HepG2 (cell line): ENCODE results near the gene MAN1A1. TPM values are rescaled to one million over a fixed set of nuclear protein-coding genes. Genes with fewer than 3 reads are reported as not detected.

Experiments used
- CHD2 ChIP-seq: IDR thresholded peaks from 2 replicates; pipeline ENCODE4 v1.6.1; 2011; ENCODE audit warnings: low read depth, low read length, improper control_type of control experiment
- FLYWCH1 ChIP-seq: sonication (generic); formaldehyde crosslinking; IDR thresholded peaks from 2 replicates; pipeline ENCODE4 v1.8.1; 2023; ENCODE audit warnings: mild to moderate bottlenecking, missing genetic modification reagents
- FOSL2 ChIP-seq: sonication (generic); formaldehyde crosslinking; IDR thresholded peaks from 2 replicates; pipeline ENCODE4 v1.4.0; 2020; ENCODE audit warnings: missing genetic modification reagents
- GABPB1 ChIP-seq: IDR thresholded peaks from 2 replicates; pipeline ENCODE4 v1.6.1; 2016; ENCODE audit warnings: mild to moderate bottlenecking, missing genetic modification reagents, moderate library complexity, missing compliant biosample characterization
- HHEX ChIP-seq: IDR thresholded peaks from 2 replicates; pipeline ENCODE4 v1.6.1; 2016; ENCODE audit warnings: control low read depth
- HNRNPK ChIP-seq: fragments of 200-400 bp; formaldehyde crosslinking; IDR thresholded peaks from 2 replicates; pipeline ENCODE4 v1.6.1; 2018; ENCODE audit warnings: low read length, low read depth, moderate library complexity, mild to moderate bottlenecking; ENCODE audit not compliant: poor library complexity, severe bottlenecking
- HOXD1 ChIP-seq: sonication (generic); formaldehyde crosslinking; IDR thresholded peaks from 2 replicates; pipeline ENCODE4 v1.5.0; 2020; ENCODE audit warnings: missing genetic modification reagents
- IKZF5 ChIP-seq: IDR thresholded peaks from 2 replicates; pipeline ENCODE4 v1.6.1; 2018; ENCODE audit warnings: missing genetic modification reagents, mild to moderate bottlenecking, missing compliant biosample characterization
- KDM6A ChIP-seq: IDR thresholded peaks from 2 replicates; pipeline ENCODE4 v1.6.1; 2016; ENCODE audit warnings: low read depth
- MAX ChIP-seq: IDR thresholded peaks from 2 replicates; pipeline ENCODE4 v1.6.1; 2012; ENCODE audit warnings: inconsistent platforms
- MBNL3 ChIP-seq: fragments of 250-450 bp; sonication (Bioruptor Pico); conservative IDR thresholded peaks from 2 replicates; pipeline ENCODE4 v1.8.0; 2022; ENCODE audit warnings: mild to moderate bottlenecking, inconsistent platforms
- MIXL1 ChIP-seq: IDR thresholded peaks from 2 replicates; pipeline ENCODE4 v1.6.1; 2016
- NFIC ChIP-seq: IDR thresholded peaks from 2 replicates; pipeline ENCODE4 v1.6.1; 2012; ENCODE audit warnings: mild to moderate bottlenecking, low read length, inconsistent platforms
- NKX3-1 ChIP-seq: sonication (generic); formaldehyde crosslinking; IDR thresholded peaks from 2 replicates; pipeline ENCODE4 v1.5.0; 2020; ENCODE audit warnings: missing genetic modification reagents
- RORA ChIP-seq: sonication (generic); formaldehyde crosslinking; IDR thresholded peaks from 2 replicates; pipeline ENCODE4 v1.5.0; 2020; ENCODE audit warnings: mild to moderate bottlenecking, missing genetic modification reagents, moderate library complexity
- SP5 ChIP-seq: IDR thresholded peaks from 2 replicates; pipeline ENCODE4 v1.6.1; 2016; ENCODE audit warnings: low read depth, borderline replicate concordance
- SSRP1 ChIP-seq: IDR thresholded peaks from 2 replicates; pipeline ENCODE4 v1.6.1; 2016; ENCODE audit warnings: control low read depth
- TRAFD1 ChIP-seq: sonication (generic); formaldehyde crosslinking; IDR thresholded peaks from 2 replicates; pipeline ENCODE4 v1.5.1; 2020; ENCODE audit warnings: missing genetic modification reagents, mild to moderate bottlenecking, borderline replicate concordance
- ZNF143 ChIP-seq: sonication (generic); formaldehyde crosslinking; IDR thresholded peaks from 2 replicates; pipeline ENCODE4 v1.4.0; 2020; ENCODE audit warnings: missing genetic modification reagents
- ZNF205 ChIP-seq: IDR thresholded peaks from 2 replicates; pipeline ENCODE4 v1.6.1; 2018; ENCODE audit warnings: missing biosample characterization, missing genetic modification reagents
- ZNF383 ChIP-seq: sonication (generic); formaldehyde crosslinking; IDR thresholded peaks from 2 replicates; pipeline ENCODE4 v1.4.0; 2020; ENCODE audit warnings: missing genetic modification reagents, mild to moderate bottlenecking, borderline replicate concordance
- ZNF564 ChIP-seq: sonication (generic); formaldehyde crosslinking; IDR thresholded peaks from 2 replicates; pipeline ENCODE4 v1.8.1; 2023; ENCODE audit warnings: mild to moderate bottlenecking, missing genetic modification reagents
- ZNF567 ChIP-seq: sonication (generic); formaldehyde crosslinking; IDR thresholded peaks from 2 replicates; pipeline ENCODE4 v1.8.1; 2023; ENCODE audit warnings: mild to moderate bottlenecking, missing genetic modification reagents, borderline replicate concordance
- ZNF607 ChIP-seq: sonication (generic); formaldehyde crosslinking; IDR thresholded peaks from 2 replicates; pipeline ENCODE4 v1.5.1; 2020; ENCODE audit warnings: missing genetic modification reagents, mild to moderate bottlenecking, borderline replicate concordance
- ZNF644 ChIP-seq: IDR thresholded peaks from 2 replicates; pipeline ENCODE4 v1.6.1; 2016; ENCODE audit warnings: low read depth
- ZNF691 ChIP-seq: sonication (generic); formaldehyde crosslinking; IDR thresholded peaks from 2 replicates; pipeline ENCODE4 v1.4.0; 2020; ENCODE audit warnings: missing genetic modification reagents, low read depth, mild to moderate bottlenecking, borderline replicate concordance
- ZNF7 ChIP-seq: IDR thresholded peaks from 2 replicates; pipeline ENCODE4 v1.6.1; 2016; ENCODE audit warnings: missing biosample characterization, missing genetic modification reagents
- polyA plus RNA-seq, 8 experiments: library from polyadenylated mRNA; depleted of rRNA in 3 of 8; stranded (reverse) in 7 of 8; unstranded in 1 of 8; fragments of >200 nt; fragmentation: Illumina TruSeq in 4 of 8; extraction: Trizol in 4 of 8; gene quantifications; 2 replicates each; pipeline versions ENCODE4 v1.2.1 to v1.2.3, GENCODE V29; 2011 to 2016; ENCODE audit warnings: low read depth in 4 of 8, missing spikeins in 1 of 8, mixed read lengths in 1 of 8; ENCODE audit not compliant: insufficient read depth in 1 of 8
- total RNA-seq, 5 experiments: library from RNA; depleted of rRNA; stranded (reverse); fragments of >200 nt; fragmentation: Illumina TruSeq; extraction: Trizol; gene quantifications; 2 replicates each; pipeline ENCODE4 v1.2.3, GENCODE V29; 2016; ENCODE audit warnings: low read depth in 1 of 5

Gene MAN1A1
- total and polyA plus RNA-seq, 2 of the 13 experiments (the other 11 are each of a cell fraction or from before 2014, with no cell fraction given) = 156 to 236 TPM

- TF ChIP-seq HNRNPK (peak; percentile 66), SP5 (CRISPR knock-in tag) (peak; percentile 80), HHEX (CRISPR knock-in tag) (no peak), TRAFD1 (no peak), NKX3-1 (no peak; the same call in none of the 2 replicates), KDM6A (CRISPR knock-in tag) (0 out of 2 replicates have a peak, but pooled peaks have one; percentile 22), MIXL1 (CRISPR knock-in tag) (peak; percentile 83; the same call in 1 of the 2 replicates), SSRP1 (no peak), ZNF607 (peak; percentile 96), ZNF205 (peak; percentile 95; the same call in 1 of the 2 replicates), FOSL2 (CRISPR knock-in tag) (peak; percentile 60), FLYWCH1 (CRISPR knock-in tag) (0 out of 2 replicates have a peak, but pooled peaks have one; percentile 70), ZNF644 (CRISPR knock-in tag) (no peak), NFIC (no peak), ZNF7 (CRISPR knock-in tag) (0 out of 2 replicates have a peak, but pooled peaks have one; percentile 6), ZNF691 (peak; percentile 92; the same call in 1 of the 2 replicates), ZNF383 (CRISPR knock-in tag) (no peak), RORA (CRISPR knock-in tag) (no peak), MBNL3 (CRISPR knock-in tag) (no peak), ZNF143 (CRISPR knock-in tag) (peak; percentile 52; the same call in 1 of the 2 replicates), ZNF564 (CRISPR knock-in tag) (peak; percentile 91), CHD2 (no peak), GABPB1 (CRISPR knock-in tag) (peak; percentile 86), HOXD1 (peak; percentile 90; the same call in 1 of the 2 replicates), IKZF5 (CRISPR knock-in tag) (peak; percentile 67), MAX (peak; percentile 85), ZNF567 (CRISPR knock-in tag) (no peak; the same call in 1 of the 2 replicates)
Measured at GRCh38 chr6:119349361-119350201, at the start of gene MAN1A1 (continued).
